ENCODE measurements around the gene ITPRID1.

Gene ITPRID1

DNA sequence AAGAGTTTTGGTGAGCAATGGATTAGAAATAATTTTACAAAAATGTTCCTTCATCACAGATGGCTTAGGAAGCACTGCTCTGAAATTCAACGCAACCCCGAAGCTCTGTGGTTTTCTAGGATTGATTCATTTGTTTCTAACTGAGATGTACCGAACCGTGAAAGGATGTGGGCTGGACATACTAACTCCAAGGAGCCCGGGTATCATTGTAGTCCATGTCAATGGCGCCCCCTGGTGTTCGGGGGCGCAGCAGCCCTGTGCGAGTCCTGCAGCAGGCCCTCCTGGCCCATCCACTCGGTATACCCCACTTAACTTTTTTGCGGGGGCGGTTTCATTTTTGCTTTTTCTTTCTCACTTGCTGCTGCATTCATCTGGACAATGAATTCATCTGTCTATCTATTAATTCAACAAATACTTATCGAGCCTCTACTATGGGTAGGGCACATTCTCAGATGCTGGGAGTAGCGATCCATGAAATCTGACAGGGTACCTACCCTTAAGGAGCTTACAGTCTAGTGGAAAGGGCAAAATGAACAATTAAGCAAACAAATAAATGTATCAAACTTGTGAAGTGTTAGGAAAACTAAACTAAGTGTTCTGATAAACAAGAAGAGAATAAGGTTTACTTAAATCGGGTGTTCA, 25.2 kb upstream of the ITPRID1 start:
- no peaks in the 10 kb centered on the region for H3K9me3 ChIP-seq (ENCODE audit: control insufficient read depth, low read depth, low read length)
- H3K36me3 ChIP-seq (ENCODE audit: control insufficient read depth, low read depth, low read length) = no peaks in the 10 kb centered on the region
- H3K4me3 ChIP-seq (ENCODE audit: low read length) = no peak overlapping the region
- H3K27ac ChIP-seq (ENCODE audit: low read length) = no peak overlapping the region
- H3K27me3 ChIP-seq (ENCODE audit: control insufficient read depth, insufficient read depth, low read length) = no peaks in the 10 kb centered on the region
- H3K9ac ChIP-seq (ENCODE audit: low read length) = no peak overlapping the region
- H3K4me1 ChIP-seq (ENCODE audit: control insufficient read depth, low read depth, low read length) = peaks cover 11% of the 10 kb centered on the region

GRCh38 chr7:31490796-31491314, 23.0 kb upstream of the ITPRID1 start:
- Histone ChIP-seq H3K9me3 (ENCODE audit: control insufficient read depth, low read depth, low read length) (no peaks in the 10 kb centered on the region), H3K4me1 (ENCODE audit: control insufficient read depth, low read depth, low read length) (peaks cover 11% of the 10 kb centered on the region)

GRCh38 chr7:31492086-31492485, 21.8 kb upstream of the ITPRID1 start:
- Histone ChIP-seq H3K27ac (ENCODE audit: low read length) (no peak overlapping the region), H3K36me3 (ENCODE audit: control insufficient read depth, low read depth, low read length) (no peaks in the 10 kb centered on the region), H3K4me1 (ENCODE audit: control insufficient read depth, low read depth, low read length) (peaks cover 11% of the 10 kb centered on the region), H3K4me3 (ENCODE audit: low read length) (no peak overlapping the region), H3K27me3 (ENCODE audit: control insufficient read depth, insufficient read depth, low read length) (no peaks in the 10 kb centered on the region), H3K9me3 (ENCODE audit: control insufficient read depth, low read depth, low read length) (no peaks in the 10 kb centered on the region), H3K9ac (ENCODE audit: low read length) (no peak overlapping the region)

More at GRCh38 chr7:31490796-31491314, 23.0 kb upstream of the ITPRID1 start:
- Histone ChIP-seq H3K27me3 (ENCODE audit: control insufficient read depth, insufficient read depth, low read length) (no peaks in the 10 kb centered on the region), H3K9ac (ENCODE audit: low read length) (no peak overlapping the region), H3K27ac (ENCODE audit: low read length) (no peak overlapping the region), H3K36me3 (ENCODE audit: control insufficient read depth, low read depth, low read length) (no peaks in the 10 kb centered on the region), H3K4me3 (ENCODE audit: low read length) (no peak overlapping the region)

DNA sequence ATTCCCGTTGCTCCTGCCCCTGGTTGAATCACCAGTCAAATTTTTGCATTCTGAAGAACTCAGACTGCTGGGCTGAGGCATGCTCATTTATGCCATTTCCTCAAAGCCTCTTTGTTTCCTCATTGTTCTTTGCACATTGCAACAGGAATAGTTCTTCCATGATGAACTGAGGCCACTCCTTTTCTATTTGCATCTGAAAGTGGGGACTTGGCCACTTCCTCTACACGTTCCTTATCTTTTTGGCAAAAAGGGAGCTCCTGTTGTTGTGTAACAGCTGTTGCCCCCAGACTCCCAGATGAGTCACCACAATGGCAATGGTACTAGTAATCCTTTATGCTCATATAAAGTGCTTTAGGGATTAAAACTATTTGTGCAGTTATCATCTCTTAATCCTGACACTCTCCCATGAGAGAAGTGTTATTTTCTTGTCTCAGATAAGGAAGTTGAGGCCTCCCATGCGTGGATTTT, 20.1 kb upstream of the ITPRID1 start:
- Histone ChIP-seq H3K4me1 (ENCODE audit: control insufficient read depth, low read depth, low read length) (peaks cover 8% of the 10 kb centered on the region), H3K36me3 (ENCODE audit: control insufficient read depth, low read depth, low read length) (no peaks in the 10 kb centered on the region), H3K9me3 (ENCODE audit: control insufficient read depth, low read depth, low read length) (no peaks in the 10 kb centered on the region), H3K4me3 (ENCODE audit: low read length) (no peak overlapping the region), H3K27me3 (ENCODE audit: control insufficient read depth, insufficient read depth, low read length) (no peaks in the 10 kb centered on the region), H3K9ac (ENCODE audit: low read length) (no peak overlapping the region), H3K27ac (ENCODE audit: low read length) (no peak overlapping the region)

DNA sequence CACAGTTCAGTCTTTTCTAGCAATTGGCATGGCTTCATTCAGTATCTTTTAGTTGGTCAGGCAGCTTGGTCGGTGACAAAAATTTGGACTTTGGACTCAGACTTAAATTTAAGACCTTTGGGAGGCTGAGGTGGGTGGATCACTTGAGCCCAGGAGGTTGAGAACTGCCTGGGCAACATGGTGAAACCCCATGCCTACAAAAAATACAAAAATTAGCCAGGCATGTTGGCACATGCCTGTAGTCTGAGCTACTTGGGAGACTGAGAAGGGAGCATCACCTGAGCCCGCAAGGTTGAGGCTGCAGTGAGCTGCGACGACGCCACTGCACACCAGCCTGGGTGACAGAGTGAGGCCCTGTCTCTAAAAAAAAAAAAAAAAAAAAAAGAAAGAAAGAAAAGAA, 19.5 kb upstream of the ITPRID1 start:
- no peak overlapping the region for H3K27ac ChIP-seq (ENCODE audit: low read length)
- peaks cover 8% of the 10 kb centered on the region for H3K4me1 ChIP-seq (ENCODE audit: control insufficient read depth, low read depth, low read length)
- no peaks in the 10 kb centered on the region for H3K9me3 ChIP-seq (ENCODE audit: control insufficient read depth, low read depth, low read length)
- no peak overlapping the region for H3K9ac ChIP-seq (ENCODE audit: low read length)
- no peak overlapping the region for H3K4me3 ChIP-seq (ENCODE audit: low read length)
- no peaks in the 10 kb centered on the region for H3K36me3 ChIP-seq (ENCODE audit: control insufficient read depth, low read depth, low read length)
- no peaks in the 10 kb centered on the region for H3K27me3 ChIP-seq (ENCODE audit: control insufficient read depth, insufficient read depth, low read length)

DNA sequence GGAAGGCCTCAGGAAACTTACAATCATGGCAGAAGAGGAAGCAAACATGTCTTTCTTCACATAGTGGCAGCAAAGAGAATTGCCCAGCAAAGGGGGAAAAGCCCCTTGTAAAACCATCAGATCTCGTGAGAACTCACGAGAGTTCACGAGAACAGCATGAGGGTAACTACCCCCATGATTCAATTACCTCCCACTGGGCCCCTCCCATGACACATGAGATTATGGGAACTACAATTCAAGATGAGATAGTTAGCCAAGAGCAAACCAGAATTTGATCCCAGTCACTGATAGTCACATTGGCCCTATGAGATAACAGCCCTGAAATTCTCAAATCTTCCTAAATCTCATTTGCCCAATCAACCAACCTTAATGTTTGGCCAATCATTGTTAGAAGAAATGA, 18.2 kb upstream of the ITPRID1 start:
- no peaks in the 10 kb centered on the region for H3K27me3 ChIP-seq (ENCODE audit: control insufficient read depth, insufficient read depth, low read length)
- no peaks in the 10 kb centered on the region for H3K36me3 ChIP-seq (ENCODE audit: control insufficient read depth, low read depth, low read length)
- H3K9me3 ChIP-seq (ENCODE audit: control insufficient read depth, low read depth, low read length) = no peaks in the 10 kb centered on the region
- no peak overlapping the region for H3K9ac ChIP-seq (ENCODE audit: low read length)
- H3K27ac ChIP-seq (ENCODE audit: low read length) = no peak overlapping the region
- H3K4me1 ChIP-seq (ENCODE audit: control insufficient read depth, low read depth, low read length) = peaks cover 8% of the 10 kb centered on the region
- H3K4me3 ChIP-seq (ENCODE audit: low read length) = no peak overlapping the region

GRCh38 chr7:31497516-31497915, 16.4 kb upstream of the ITPRID1 start:
- no peaks in the 10 kb centered on the region for H3K9me3 ChIP-seq (ENCODE audit: control insufficient read depth, low read depth, low read length)
- H3K27ac ChIP-seq (ENCODE audit: low read length) = no peak overlapping the region
- no peaks in the 10 kb centered on the region for H3K27me3 ChIP-seq (ENCODE audit: control insufficient read depth, insufficient read depth, low read length)
- H3K4me3 ChIP-seq (ENCODE audit: low read length) = no peak overlapping the region
- H3K36me3 ChIP-seq (ENCODE audit: control insufficient read depth, low read depth, low read length) = no peaks in the 10 kb centered on the region
- H3K4me1 ChIP-seq (ENCODE audit: control insufficient read depth, low read depth, low read length) = peaks cover 8% of the 10 kb centered on the region
- no peak overlapping the region for H3K9ac ChIP-seq (ENCODE audit: low read length)

GRCh38 chr7:31500656-31501055, 13.2 kb upstream of the ITPRID1 start:
- H3K27me3 ChIP-seq (ENCODE audit: control insufficient read depth, insufficient read depth, low read length) = no peaks in the 10 kb centered on the region
- H3K4me3 ChIP-seq (ENCODE audit: low read length) = no peak overlapping the region
- no peak overlapping the region for H3K9ac ChIP-seq (ENCODE audit: low read length)
- no peaks in the 10 kb centered on the region for H3K4me1 ChIP-seq (ENCODE audit: control insufficient read depth, low read depth, low read length)
- H3K9me3 ChIP-seq (ENCODE audit: control insufficient read depth, low read depth, low read length) = no peaks in the 10 kb centered on the region
- H3K36me3 ChIP-seq (ENCODE audit: control insufficient read depth, low read depth, low read length) = no peaks in the 10 kb centered on the region
- H3K27ac ChIP-seq (ENCODE audit: low read length) = no peak overlapping the region

- no peak overlapping the region for H3K4me3 ChIP-seq (ENCODE audit: low read length)
- no peaks in the 10 kb centered on the region for H3K9me3 ChIP-seq (ENCODE audit: control insufficient read depth, low read depth, low read length)
- no peaks in the 10 kb centered on the region for H3K4me1 ChIP-seq (ENCODE audit: control insufficient read depth, low read depth, low read length)
- no peaks in the 10 kb centered on the region for H3K27me3 ChIP-seq (ENCODE audit: control insufficient read depth, insufficient read depth, low read length)
- no peak overlapping the region for H3K9ac ChIP-seq (ENCODE audit: low read length)
- H3K36me3 ChIP-seq (ENCODE audit: control insufficient read depth, low read depth, low read length) = no peaks in the 10 kb centered on the region
- H3K27ac ChIP-seq (ENCODE audit: low read length) = no peak overlapping the region
Measured at GRCh38 chr7:31508823-31509222, 5.1 kb upstream of the ITPRID1 start.

GRCh38 chr7:31512166-31512565, 1.7 kb upstream of the ITPRID1 start:
- Histone ChIP-seq H3K4me1 (ENCODE audit: control insufficient read depth, low read depth, low read length) (no peaks in the 10 kb centered on the region), H3K9me3 (ENCODE audit: control insufficient read depth, low read depth, low read length) (no peaks in the 10 kb centered on the region), H3K27ac (ENCODE audit: low read length) (no peak overlapping the region), H3K36me3 (ENCODE audit: control insufficient read depth, low read depth, low read length) (no peaks in the 10 kb centered on the region), H3K9ac (ENCODE audit: low read length) (no peak overlapping the region), H3K4me3 (ENCODE audit: low read length) (no peak overlapping the region), H3K27me3 (ENCODE audit: control insufficient read depth, insufficient read depth, low read length) (no peaks in the 10 kb centered on the region)

GRCh38 chr7:31516680-31517502, 3.0 kb downstream of the ITPRID1 start:
- Histone ChIP-seq H3K9ac (ENCODE audit: low read length) (no peak overlapping the region), H3K36me3 (ENCODE audit: control insufficient read depth, low read depth, low read length) (no peaks in the 10 kb centered on the region), H3K4me1 (ENCODE audit: control insufficient read depth, low read depth, low read length) (no peaks in the 10 kb centered on the region), H3K4me3 (ENCODE audit: low read length) (no peak overlapping the region), H3K27ac (ENCODE audit: low read length) (no peak overlapping the region), H3K9me3 (ENCODE audit: control insufficient read depth, low read depth, low read length) (no peaks in the 10 kb centered on the region), H3K27me3 (ENCODE audit: control insufficient read depth, insufficient read depth, low read length) (no peaks in the 10 kb centered on the region)
